ENCODE results near the gene USP15. TPM values are rescaled to one million over a fixed set of nuclear protein-coding genes. Genes with fewer than 3 reads are reported as not detected.

Gene USP15
- total and polyA plus RNA-seq, 2 donors (not counting 1 experiment from before 2014, with no cell fraction given): 116 to 182 TPM

GRCh38 chr12:62291864-62292760 lies 31.9 kb downstream of the USP15 start:
- 92% methylated on average over 2 of the region's 2 CpGs for WGBS (ENCODE audit: insufficient coverage)
- ChIA-PET CTCF (no interaction called here), POLR2A (no interaction called here)
- H3K4me1 Mint-ChIP-seq: peaks cover 61% of the 10 kb centered on the region
- Histone ChIP-seq H2AFZ (ENCODE audit: insufficient read depth, low read depth, low read length, poor library complexity, severe bottlenecking) (no peak overlapping the region), H3K4me1 (ENCODE audit: control insufficient read depth in 2 of 2, insufficient read depth in 2 of 2, low read length in 2 of 2) (peaks cover 13 to 18% of the 10 kb centered on the region in 2 donors), H3K27ac (ENCODE audit: low read length in 2 of 2) (no peak overlapping the region), H3K4me3 (ENCODE audit: control extremely low read depth in 1 of 5, extremely low read depth in 1 of 5, insufficient read depth in 1 of 5, low read depth in 2 of 5, low read length in 4 of 5) (no peak overlapping the region), H3K9me3 (ENCODE audit: control extremely low read depth in 1 of 3, control insufficient read depth in 2 of 3, insufficient read depth in 1 of 3, low read length in 2 of 3) (peaks cover 1 to 16% (median 8%) of the 10 kb centered on the region in 3 donors), H3K79me2 (ENCODE audit: control insufficient read depth, insufficient read depth, low read length) (peaks cover 94% of the 10 kb centered on the region), H3K9ac (ENCODE audit: low read length) (no peak overlapping the region), H3K27me3 (replicated peaks in 1 of 4; ENCODE audit: control extremely low read depth in 1 of 4, control insufficient read depth in 3 of 4, insufficient read depth in 4 of 4, low read length in 3 of 4) (no peaks in the 10 kb centered on the region), H4K20me1 (ENCODE audit: control insufficient read depth, insufficient read depth, low read length, poor library complexity, severe bottlenecking) (peaks cover 82% of the 10 kb centered on the region), H3K36me3 (replicated peaks in 1 of 2; ENCODE audit: control extremely low read depth in 1 of 2, control insufficient read depth in 1 of 2, extremely low read depth in 1 of 2, insufficient read depth in 2 of 2, low read length in 1 of 2) (peaks cover 5 to 30% of the 10 kb centered on the region in 2 experiments), H3K4me2 (replicated peaks; ENCODE audit: low read depth, low read length, poor library complexity, severe bottlenecking) (peak overlapping the region; percentile 25)
- ATAC-seq (ENCODE audit: low read depth) (no peak), DNase-seq (no peak)
- peaks cover 14% of the 10 kb centered on the region for H3K9me3 Mint-ChIP-seq (ENCODE audit: insufficient read depth)
- intact Hi-C loops (cut with micrococcal nuclease): no loop called here
- TF ChIP-seq CTCF (IDR thresholded peaks at IDR 0.05): no peak
- TF ChIP-seq EZH2 (IDR thresholded peaks at IDR 0.05; ENCODE audit: borderline replicate concordance, insufficient read depth, low read depth, low read length, poor library complexity, severe bottlenecking): no peak
- H3K27me3 Mint-ChIP-seq: no peaks in the 10 kb centered on the region
- H3K27ac Mint-ChIP-seq: no peak overlapping the region
- no peak overlapping the region for H3K4me3 Mint-ChIP-seq

GRCh38 chr12:62292761-62293344 lies 32.6 kb downstream of the USP15 start:
- Histone ChIP-seq H3K4me1 (ENCODE audit: control insufficient read depth in 2 of 2, insufficient read depth in 2 of 2, low read length in 2 of 2) (peaks cover 13 to 18% of the 10 kb centered on the region in 2 donors), H3K36me3 (replicated peaks in 1 of 2; ENCODE audit: control extremely low read depth in 1 of 2, control insufficient read depth in 1 of 2, extremely low read depth in 1 of 2, insufficient read depth in 2 of 2, low read length in 1 of 2) (peaks cover 5 to 37% of the 10 kb centered on the region in 2 experiments), H4K20me1 (ENCODE audit: control insufficient read depth, insufficient read depth, low read length, poor library complexity, severe bottlenecking) (peaks cover 87% of the 10 kb centered on the region), H3K79me2 (ENCODE audit: control insufficient read depth, insufficient read depth, low read length) (peaks cover 94% of the 10 kb centered on the region), H3K4me2 (replicated peaks; ENCODE audit: low read depth, low read length, poor library complexity, severe bottlenecking) (peak overlapping the region; percentile 8), H2AFZ (ENCODE audit: insufficient read depth, low read depth, low read length, poor library complexity, severe bottlenecking) (no peak overlapping the region), H3K9ac (ENCODE audit: low read length) (no peak overlapping the region), H3K27me3 (replicated peaks in 1 of 4; ENCODE audit: control extremely low read depth in 1 of 4, control insufficient read depth in 3 of 4, insufficient read depth in 4 of 4, low read length in 3 of 4) (no peaks in the 10 kb centered on the region), H3K4me3 (ENCODE audit: control extremely low read depth in 1 of 5, extremely low read depth in 1 of 5, insufficient read depth in 1 of 5, low read depth in 2 of 5, low read length in 4 of 5) (no peak overlapping the region), H3K27ac (ENCODE audit: low read length in 2 of 2) (no peak overlapping the region), H3K9me3 (ENCODE audit: control extremely low read depth in 1 of 3, control insufficient read depth in 2 of 3, insufficient read depth in 1 of 3, low read length in 2 of 3) (peaks cover 1 to 16% (median 8%) of the 10 kb centered on the region in 3 donors)
- DNase-seq: peak; percentile 10
- peak overlapping the region; percentile 52 for H3K4me3 Mint-ChIP-seq
- H3K4me1 Mint-ChIP-seq: peaks cover 58% of the 10 kb centered on the region
- CTCF ChIA-PET: no interaction called here
- TF ChIP-seq EZH2 (IDR thresholded peaks at IDR 0.05; ENCODE audit: borderline replicate concordance, insufficient read depth, low read depth, low read length, poor library complexity, severe bottlenecking): no peak
- no peak for TF ChIP-seq CTCF (IDR thresholded peaks at IDR 0.05)
- no peaks in the 10 kb centered on the region for H3K27me3 Mint-ChIP-seq
- 87% methylated on average over 4 of the region's 6 CpGs for WGBS (ENCODE audit: insufficient coverage)
- intact Hi-C loops (cut with micrococcal nuclease): no loop called here
- ATAC-seq (ENCODE audit: low read depth): no peak
- H3K9me3 Mint-ChIP-seq (ENCODE audit: insufficient read depth): peaks cover 14% of the 10 kb centered on the region
- POLR2A ChIA-PET: no interaction called here
- peak overlapping the region; percentile 53 for H3K27ac Mint-ChIP-seq
